ENCODE data around the gene SIRPG.

- no peak for TF ChIP-seq POLR2A (IDR thresholded peaks at IDR 0.05)
- TF ChIP-seq EP300 (IDR thresholded peaks at IDR 0.05): no peak
Observed at GRCh38 chr20:1661542-1662299, 4.1 kb upstream of the SIRPG start.
